SK-N-SH (cell line): ENCODE results near the gene FOXF1. TPM values are rescaled to one million over a fixed set of nuclear protein-coding genes. Genes with fewer than 3 reads are reported as not detected.
A peak's percentile ranks its signal among the peaks of the same experiment; 100 is the strongest.

ENCODE experiments used
- CTCF ChIA-PET: fragments of 300-600, 350-600 bp; formaldehyde crosslinking; extraction: SDS; loops from one replicate; lab custom pipeline; 2021; lab: Yijun Ruan, JAX
- POLR2A ChIA-PET: fragments of 350-600 bp; sonication (Branson Sonifier 250); formaldehyde crosslinking; extraction: SDS; loops from one replicate; lab custom pipeline; 2020; ENCODE audit warnings: antibody characterized with exemption, inconsistent platforms; lab: Yijun Ruan, JAX
- DNase-seq: peaks from one replicate; pipeline ENCODE4 v3.0.0; 2012
- H2AFZ ChIP-seq: fragments of 200-600 bp; sonication (generic); 2 replicates; pipeline ENCODE4 v1.8.1; 2016; ENCODE audit warnings: antibody characterized with exemption, mild to moderate bottlenecking, low read depth
- H3F3A ChIP-seq: fragments of 200-600 bp; sonication (generic); replicated peaks from 2 replicates; pipeline ENCODE3; 2016; ENCODE audit warnings: antibody characterized with exemption, mild to moderate bottlenecking; ENCODE audit not compliant: insufficient read depth
- H3K27ac ChIP-seq, 2 experiments: fragments of 200-500 bp in 1 of 2; fragments of 200-600 bp in 1 of 2; sonication (Bioruptor generic) in 1 of 2; sonication (generic), shearing (Covaris generic) in 1 of 2; 2 replicates each; pipeline versions ENCODE4 v1.5.1 to v1.6.1; 2014 to 2016; ENCODE audit warnings: low read depth in 2 of 2, inconsistent platforms in 1 of 2, low read length in 1 of 2, mild to moderate bottlenecking in 1 of 2, mixed read lengths in 1 of 2
- H3K27me3 ChIP-seq: fragments of 200-600 bp; sonication (generic), shearing (Covaris generic); 2 replicates; pipeline ENCODE4 v1.6.1; 2016; ENCODE audit warnings: mixed run types; ENCODE audit not compliant: insufficient read depth
- H3K36me3 ChIP-seq, 2 experiments: fragments of 200-500 bp in 1 of 2; fragments of 200-600 bp in 1 of 2; sonication (Bioruptor generic) in 1 of 2; sonication (generic) in 1 of 2; replicated peaks in 1 of 2; 2 replicates each; pipeline versions ENCODE3 to v1.5.1; 2014 to 2016; ENCODE audit warnings: low read length in 1 of 2, mild to moderate bottlenecking in 1 of 2; ENCODE audit not compliant: insufficient read depth in 2 of 2, control insufficient read depth in 1 of 2
- H3K4me1 ChIP-seq, 2 experiments: fragments of 200-500 bp in 1 of 2; fragments of 200-600 bp in 1 of 2; sonication (Bioruptor generic) in 1 of 2; sonication (generic), shearing (Covaris generic) in 1 of 2; 2 replicates each; pipeline versions ENCODE4 v1.5.1 to v1.6.1; 2014 to 2016; ENCODE audit warnings: low read depth in 1 of 2, low read length in 1 of 2, mixed run types in 1 of 2; ENCODE audit not compliant: insufficient read depth in 2 of 2, control insufficient read depth in 1 of 2
- H3K4me2 ChIP-seq: fragments of 200-600 bp; sonication (generic), shearing (Covaris generic); 2 replicates; pipeline ENCODE4 v1.6.1; 2017; ENCODE audit warnings: mixed run types
- H3K4me3 ChIP-seq, 2 experiments: fragments of 200-500 bp in 1 of 2; fragments of 200-600 bp in 1 of 2; sonication (Bioruptor generic) in 1 of 2; sonication (generic), shearing (Covaris generic) in 1 of 2; 2 replicates each; pipeline versions ENCODE4 v1.5.1 to v1.8.1; 2014 to 2016; ENCODE audit warnings: low read depth in 2 of 2, inconsistent platforms in 1 of 2, low read length in 1 of 2, mild to moderate bottlenecking in 1 of 2, mixed read lengths in 1 of 2, moderate library complexity in 1 of 2
- H3K79me2 ChIP-seq: fragments of 200-600 bp; sonication (generic); 2 replicates; pipeline ENCODE4 v1.8.1; 2017; ENCODE audit warnings: mild to moderate bottlenecking; ENCODE audit not compliant: insufficient read depth
- H3K9ac ChIP-seq: fragments of 200-600 bp; sonication (generic); 2 replicates; pipeline ENCODE4 v1.6.1; 2017; ENCODE audit warnings: mixed run types
- H3K9me2 ChIP-seq: fragments of 200-600 bp; sonication (generic); 2 replicates; pipeline ENCODE4 v1.6.1; 2017; ENCODE audit warnings: mixed run types
- H3K9me3 ChIP-seq: fragments of 200-600 bp; sonication (generic); 2 replicates; pipeline ENCODE4 v1.6.1; 2017; ENCODE audit warnings: mixed run types, mild to moderate bottlenecking, moderate library complexity
- H4K20me1 ChIP-seq: fragments of 200-600 bp; sonication (generic); 2 replicates; pipeline ENCODE4 v1.6.1; 2017; ENCODE audit warnings: mild to moderate bottlenecking, mixed run types; ENCODE audit not compliant: insufficient read depth
- EZH2phosphoT487 ChIP-seq: fragments of 200-600 bp; sonication (generic); IDR thresholded peaks from 2 replicates; pipeline ENCODE4 v1.6.1; 2017; ENCODE audit warnings: low read depth, mixed run types, mild to moderate bottlenecking, antibody characterized with exemption, moderate library complexity, borderline replicate concordance
- FOSL2 ChIP-seq: IDR thresholded peaks from 2 replicates; pipeline ENCODE4 v1.4.0; 2012; ENCODE audit warnings: low read depth, mild to moderate bottlenecking, moderate library complexity, borderline replicate concordance
- GABPA ChIP-seq: IDR thresholded peaks from 2 replicates; pipeline ENCODE4 v1.4.0; 2012; ENCODE audit warnings: low read depth, mild to moderate bottlenecking
- GATA2 ChIP-seq: sonication (generic); formaldehyde crosslinking; IDR thresholded peaks from 2 replicates; pipeline ENCODE4 v1.5.0; 2020; ENCODE audit warnings: mild to moderate bottlenecking, missing genetic modification reagents
- MEF2A ChIP-seq: IDR thresholded peaks from 2 replicates; pipeline ENCODE4 v1.4.0; 2012; ENCODE audit warnings: low read depth, borderline replicate concordance
- POLR2AphosphoS5 ChIP-seq: IDR thresholded peaks from 2 replicates; pipeline ENCODE4 v1.6.1; 2012; ENCODE audit warnings: low read depth, low read length
- RAD21 ChIP-seq: IDR thresholded peaks from 2 replicates; pipeline ENCODE4 v1.6.1; 2012; ENCODE audit warnings: mild to moderate bottlenecking, low read length
- RXRA ChIP-seq: IDR thresholded peaks from 2 replicates; pipeline ENCODE4 v1.4.0; 2012; ENCODE audit warnings: low read depth, mild to moderate bottlenecking, borderline replicate concordance
- SIN3A ChIP-seq: IDR thresholded peaks from 2 replicates; pipeline ENCODE4 v1.6.1; 2012; ENCODE audit warnings: low read depth, mild to moderate bottlenecking, low read length, moderate library complexity, borderline replicate concordance
- SMC3 ChIP-seq: IDR thresholded peaks from 2 replicates; pipeline ENCODE4 v1.6.1; 2012; ENCODE audit warnings: low read depth, low read length, improper control_type of control experiment
- TAF1 ChIP-seq: IDR thresholded peaks from 2 replicates; pipeline ENCODE4 v1.6.1; 2012; ENCODE audit warnings: low read depth, mild to moderate bottlenecking, low read length, moderate library complexity, borderline replicate concordance
- TCF12 ChIP-seq: IDR thresholded peaks from 2 replicates; pipeline ENCODE4 v1.4.0; 2012
- TEAD4 ChIP-seq: IDR thresholded peaks from 2 replicates; pipeline ENCODE4 v1.4.0; 2012; ENCODE audit warnings: mild to moderate bottlenecking, borderline replicate concordance; ENCODE audit not compliant: insufficient read depth
- YY1 ChIP-seq: IDR thresholded peaks from 2 replicates; pipeline ENCODE4 v1.4.0; 2012; ENCODE audit warnings: low read depth, mild to moderate bottlenecking
- WGBS: methylation state at CpG from one replicate; pipeline ENCODE4 v1.1.6; 2017; ENCODE audit warnings: low lambda C conversion rate; 5-methylcytosine and 5-hydroxymethylcytosine counted together
- polyA plus RNA-seq, 3 experiments: library from polyadenylated mRNA; depleted of rRNA; stranded (reverse); fragments of >200 nt; gene quantifications; 2 replicates each; pipeline ENCODE4 v1.2.3, GENCODE V29; 2012
- TF ChIP-seq, protein P1 (sequence below): fragments of 150-350 bp; IDR thresholded peaks from 2 replicates; pipeline ENCODE4 v1.6.1; 2016; ENCODE audit warnings: mild to moderate bottlenecking, low read depth, low read length
- TF ChIP-seq, protein P2 (sequence below): fragments of 150-350 bp; IDR thresholded peaks from 2 replicates; pipeline ENCODE4 v1.6.1; 2017; ENCODE audit warnings: antibody characterized with exemption, low read length, low read depth, borderline replicate concordance
- TF ChIP-seq, protein P3 (sequence below): fragments of 200-600 bp; sonication (generic); IDR thresholded peaks from 2 replicates; pipeline ENCODE4 v1.6.1; 2017; ENCODE audit warnings: antibody characterized with exemption, mild to moderate bottlenecking, moderate library complexity
- TF ChIP-seq, protein P4 (sequence below): IDR thresholded peaks from 2 replicates; pipeline ENCODE4 v1.4.0; 2012; ENCODE audit warnings: low read depth, borderline replicate concordance
- TF ChIP-seq, protein P5 (sequence below): IDR thresholded peaks from 2 replicates; pipeline ENCODE4 v1.4.0; 2012; ENCODE audit warnings: low read depth, borderline replicate concordance
- TF ChIP-seq, protein P6 (sequence below): IDR thresholded peaks from 2 replicates; pipeline ENCODE4; 2012

FOXF1 gene
- polyA plus RNA-seq, 1 of the 3 experiments (the other 2 are of a cell fraction): 0.02 TPM

DNA sequence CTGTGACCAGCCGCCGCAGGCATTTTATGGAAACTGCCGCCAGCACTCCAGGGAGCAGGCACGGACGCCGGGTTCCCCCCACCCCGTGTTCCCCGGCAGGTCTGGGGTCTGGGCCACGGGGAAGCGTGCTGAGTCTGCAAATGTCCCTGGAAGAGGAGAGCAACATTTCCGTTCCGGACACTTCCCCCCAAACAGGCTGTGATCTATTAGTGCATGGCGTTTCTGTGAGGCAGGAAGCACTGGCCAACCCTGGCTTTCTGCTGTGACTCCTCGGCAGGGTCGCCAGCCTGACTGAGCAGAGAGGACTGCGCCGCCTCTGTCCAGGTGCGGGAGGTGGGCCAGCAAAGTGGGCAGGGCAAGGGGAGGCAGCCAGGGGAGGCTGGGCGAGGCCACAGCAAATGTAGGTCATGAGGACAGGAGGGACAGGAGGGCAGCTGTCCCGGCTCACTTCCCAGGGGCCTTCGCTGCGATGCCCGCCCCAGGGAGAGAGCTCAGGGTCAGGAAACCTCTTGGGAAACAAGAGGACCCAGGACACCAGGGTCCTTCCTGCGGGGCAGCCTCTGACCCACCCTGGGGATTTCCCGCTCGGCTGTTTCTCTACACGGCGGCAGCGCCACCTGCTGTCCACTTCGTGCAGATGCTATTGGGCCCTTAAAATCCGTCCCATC is 9.5 kb downstream of the FOXF1 start:
- peak; percentile 82 for DNase-seq
- Histone ChIP-seq H3K36me3 (no peaks in the 10 kb centered on the region), H3F3A (no peaks in the 10 kb centered on the region), H3K27ac (no peak overlapping the region), H3K4me3 (peak overlapping the region in 1 of 2 experiments; percentile 38; a peak in 2 of 4 replicates), H3K9me3 (no peaks in the 10 kb centered on the region), H3K9me2 (no peaks in the 10 kb centered on the region), H3K27me3 (peaks cover 82% of the 10 kb centered on the region), H2AFZ (no peak overlapping the region), H4K20me1 (0 out of 2 replicates have a peak, but pooled peaks cover 3% of the 10 kb centered on the region), H3K4me1 (no peaks in the 10 kb centered on the region), H3K9ac (no peak overlapping the region), H3K4me2 (peak overlapping the region; percentile 59), H3K79me2 (no peaks in the 10 kb centered on the region)
- ChIA-PET POLR2A (no interaction called here), CTCF (interaction anchor here (0.6 to 10.0 kb wide), 29 partner anchors 8 to 715 kb away, joined by 3 to 178 read pairs (median 3); partner anchors contain the start of gene FOXF1)
- WGBS: 4% methylated on average over 14 of the region's 31 CpGs
- TF ChIP-seq, protein P1, sequence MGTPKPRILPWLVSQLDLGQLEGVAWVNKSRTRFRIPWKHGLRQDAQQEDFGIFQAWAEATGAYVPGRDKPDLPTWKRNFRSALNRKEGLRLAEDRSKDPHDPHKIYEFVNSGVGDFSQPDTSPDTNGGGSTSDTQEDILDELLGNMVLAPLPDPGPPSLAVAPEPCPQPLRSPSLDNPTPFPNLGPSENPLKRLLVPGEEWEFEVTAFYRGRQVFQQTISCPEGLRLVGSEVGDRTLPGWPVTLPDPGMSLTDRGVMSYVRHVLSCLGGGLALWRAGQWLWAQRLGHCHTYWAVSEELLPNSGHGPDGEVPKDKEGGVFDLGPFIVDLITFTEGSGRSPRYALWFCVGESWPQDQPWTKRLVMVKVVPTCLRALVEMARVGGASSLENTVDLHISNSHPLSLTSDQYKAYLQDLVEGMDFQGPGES: no peak
- TF ChIP-seq RXRA (no peak), EZH2phosphoT487 (no peak), TCF12 (no peak), RAD21 (peak; percentile 71), SMC3 (peak; percentile 75), GABPA (no peak), TAF1 (no peak), YY1 (no peak), GATA2 (no peak), SIN3A (no peak), MEF2A (no peak), TEAD4 (no peak), POLR2AphosphoS5 (no peak), FOSL2 (no peak)
- TF ChIP-seq, protein P2, sequence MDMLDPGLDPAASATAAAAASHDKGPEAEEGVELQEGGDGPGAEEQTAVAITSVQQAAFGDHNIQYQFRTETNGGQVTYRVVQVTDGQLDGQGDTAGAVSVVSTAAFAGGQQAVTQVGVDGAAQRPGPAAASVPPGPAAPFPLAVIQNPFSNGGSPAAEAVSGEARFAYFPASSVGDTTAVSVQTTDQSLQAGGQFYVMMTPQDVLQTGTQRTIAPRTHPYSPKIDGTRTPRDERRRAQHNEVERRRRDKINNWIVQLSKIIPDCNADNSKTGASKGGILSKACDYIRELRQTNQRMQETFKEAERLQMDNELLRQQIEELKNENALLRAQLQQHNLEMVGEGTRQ: no peak
- TF ChIP-seq, protein P3, sequence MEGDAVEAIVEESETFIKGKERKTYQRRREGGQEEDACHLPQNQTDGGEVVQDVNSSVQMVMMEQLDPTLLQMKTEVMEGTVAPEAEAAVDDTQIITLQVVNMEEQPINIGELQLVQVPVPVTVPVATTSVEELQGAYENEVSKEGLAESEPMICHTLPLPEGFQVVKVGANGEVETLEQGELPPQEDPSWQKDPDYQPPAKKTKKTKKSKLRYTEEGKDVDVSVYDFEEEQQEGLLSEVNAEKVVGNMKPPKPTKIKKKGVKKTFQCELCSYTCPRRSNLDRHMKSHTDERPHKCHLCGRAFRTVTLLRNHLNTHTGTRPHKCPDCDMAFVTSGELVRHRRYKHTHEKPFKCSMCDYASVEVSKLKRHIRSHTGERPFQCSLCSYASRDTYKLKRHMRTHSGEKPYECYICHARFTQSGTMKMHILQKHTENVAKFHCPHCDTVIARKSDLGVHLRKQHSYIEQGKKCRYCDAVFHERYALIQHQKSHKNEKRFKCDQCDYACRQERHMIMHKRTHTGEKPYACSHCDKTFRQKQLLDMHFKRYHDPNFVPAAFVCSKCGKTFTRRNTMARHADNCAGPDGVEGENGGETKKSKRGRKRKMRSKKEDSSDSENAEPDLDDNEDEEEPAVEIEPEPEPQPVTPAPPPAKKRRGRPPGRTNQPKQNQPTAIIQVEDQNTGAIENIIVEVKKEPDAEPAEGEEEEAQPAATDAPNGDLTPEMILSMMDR: peak; percentile 89
- TF ChIP-seq, protein P4, sequence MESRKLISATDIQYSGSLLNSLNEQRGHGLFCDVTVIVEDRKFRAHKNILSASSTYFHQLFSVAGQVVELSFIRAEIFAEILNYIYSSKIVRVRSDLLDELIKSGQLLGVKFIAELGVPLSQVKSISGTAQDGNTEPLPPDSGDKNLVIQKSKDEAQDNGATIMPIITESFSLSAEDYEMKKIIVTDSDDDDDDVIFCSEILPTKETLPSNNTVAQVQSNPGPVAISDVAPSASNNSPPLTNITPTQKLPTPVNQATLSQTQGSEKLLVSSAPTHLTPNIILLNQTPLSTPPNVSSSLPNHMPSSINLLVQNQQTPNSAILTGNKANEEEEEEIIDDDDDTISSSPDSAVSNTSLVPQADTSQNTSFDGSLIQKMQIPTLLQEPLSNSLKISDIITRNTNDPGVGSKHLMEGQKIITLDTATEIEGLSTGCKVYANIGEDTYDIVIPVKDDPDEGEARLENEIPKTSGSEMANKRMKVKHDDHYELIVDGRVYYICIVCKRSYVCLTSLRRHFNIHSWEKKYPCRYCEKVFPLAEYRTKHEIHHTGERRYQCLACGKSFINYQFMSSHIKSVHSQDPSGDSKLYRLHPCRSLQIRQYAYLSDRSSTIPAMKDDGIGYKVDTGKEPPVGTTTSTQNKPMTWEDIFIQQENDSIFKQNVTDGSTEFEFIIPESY: no peak
- TF ChIP-seq, protein P5, sequence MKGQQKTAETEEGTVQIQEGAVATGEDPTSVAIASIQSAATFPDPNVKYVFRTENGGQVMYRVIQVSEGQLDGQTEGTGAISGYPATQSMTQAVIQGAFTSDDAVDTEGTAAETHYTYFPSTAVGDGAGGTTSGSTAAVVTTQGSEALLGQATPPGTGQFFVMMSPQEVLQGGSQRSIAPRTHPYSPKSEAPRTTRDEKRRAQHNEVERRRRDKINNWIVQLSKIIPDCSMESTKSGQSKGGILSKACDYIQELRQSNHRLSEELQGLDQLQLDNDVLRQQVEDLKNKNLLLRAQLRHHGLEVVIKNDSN: no peak
- TF ChIP-seq, protein P6, sequence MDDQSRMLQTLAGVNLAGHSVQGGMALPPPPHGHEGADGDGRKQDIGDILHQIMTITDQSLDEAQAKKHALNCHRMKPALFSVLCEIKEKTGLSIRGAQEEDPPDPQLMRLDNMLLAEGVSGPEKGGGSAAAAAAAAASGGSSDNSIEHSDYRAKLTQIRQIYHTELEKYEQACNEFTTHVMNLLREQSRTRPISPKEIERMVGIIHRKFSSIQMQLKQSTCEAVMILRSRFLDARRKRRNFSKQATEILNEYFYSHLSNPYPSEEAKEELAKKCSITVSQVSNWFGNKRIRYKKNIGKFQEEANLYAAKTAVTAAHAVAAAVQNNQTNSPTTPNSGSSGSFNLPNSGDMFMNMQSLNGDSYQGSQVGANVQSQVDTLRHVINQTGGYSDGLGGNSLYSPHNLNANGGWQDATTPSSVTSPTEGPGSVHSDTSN: no peak
